SH-SY5Y (cell line): Measurements from ENCODE around the gene ADCY5.

Source experiments
- GATA2 ChIP-seq: IDR thresholded peaks from 2 replicates; pipeline ENCODE4 v1.6.1; 2011; ENCODE audit warnings: mild to moderate bottlenecking, low read depth, low read length
- GATA3 ChIP-seq: IDR thresholded peaks from 2 replicates; pipeline ENCODE4 v1.6.1; 2011; ENCODE audit warnings: low read depth, mild to moderate bottlenecking, low read length, moderate library complexity

DNA sequence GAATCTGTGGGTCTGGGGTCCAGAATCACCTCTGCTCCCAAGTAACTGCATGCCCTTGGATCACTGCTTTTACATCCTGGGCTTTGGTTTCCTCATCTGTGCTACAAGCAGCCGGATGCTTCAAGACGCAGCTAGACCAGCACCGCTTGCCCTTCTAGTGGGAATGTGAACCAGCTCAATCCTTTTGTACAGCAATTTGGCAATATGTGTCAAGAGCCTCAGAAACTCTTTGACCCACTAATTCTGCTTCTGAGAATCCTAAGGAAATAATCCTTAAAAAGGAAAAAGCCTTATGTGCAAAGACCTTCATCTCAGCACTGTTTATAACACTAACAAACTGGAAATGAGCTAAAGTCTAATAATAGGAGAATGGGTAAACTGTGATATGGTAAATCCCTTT, 48.7 kb downstream of the ADCY5 start:
- TF ChIP-seq GATA2: no peak
- TF ChIP-seq GATA3: no peak
